ENCODE results near the gene SELENOO. TPM values are rescaled to one million over a fixed set of nuclear protein-coding genes. Genes with fewer than 3 reads are reported as not detected.
"Not testable (repeated sequence)": the region's sequence is repeated elsewhere in the genome, so short reads cannot be mapped to it uniquely, and the experiment has no call there.

Gene SELENOO
- total RNA-seq, 1 experiment from 2014 or later: 19.0 TPM

DNA sequence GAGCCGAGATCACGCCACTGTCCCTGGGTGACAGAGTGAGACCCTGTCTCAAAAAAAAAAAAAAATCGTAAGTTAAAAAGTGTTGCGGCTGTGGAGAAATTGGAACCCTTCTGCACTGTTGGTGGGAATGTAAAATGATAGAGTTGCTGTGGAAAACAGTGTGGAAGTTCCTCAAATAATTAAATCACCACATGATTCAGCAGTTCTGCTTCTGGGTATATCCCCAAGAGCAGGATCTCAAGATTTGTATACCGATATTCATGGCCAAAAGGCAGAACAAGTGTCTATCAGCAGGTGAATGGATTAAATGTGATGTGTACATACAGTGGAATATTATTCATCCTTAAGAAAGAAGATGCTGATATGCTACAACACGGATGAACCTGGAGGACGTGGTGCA is 3.8 kb downstream of the SELENOO start:
- Histone ChIP-seq H2BK5ac (ENCODE audit: insufficient read length, low read length) (no peak overlapping the region), H3K9me3 (ENCODE audit: control insufficient read depth, low read depth, low read length) (no peaks in the 10 kb centered on the region), H3K4me2 (ENCODE audit: insufficient read depth, insufficient read length, low read length) (no peak overlapping the region), H3K27ac (ENCODE audit: insufficient read length, low read depth, low read length) (no peak overlapping the region), H3K18ac (ENCODE audit: insufficient read length, low read depth, low read length) (no peak overlapping the region), H4K5ac (ENCODE audit: insufficient read length, low read depth, low read length) (no peak overlapping the region), H4K8ac (replicated peaks; ENCODE audit: insufficient read length, low read depth, low read length) (no peak overlapping the region), H3T11ph (ENCODE audit: low read length) (no peak overlapping the region), H2BK12ac (ENCODE audit: insufficient read length, low read depth, low read length) (no peak overlapping the region), H3K79me1 (ENCODE audit: insufficient read depth, low read depth, low read length, poor library complexity, severe bottlenecking) (no peaks in the 10 kb centered on the region), H3K27me3 (ENCODE audit: insufficient read depth, low read length) (no peaks in the 10 kb centered on the region), H4K20me1 (ENCODE audit: control insufficient read depth, insufficient read depth, insufficient read length) (peaks cover 3% of the 10 kb centered on the region), H3K4ac (ENCODE audit: low read depth, low read length) (no peak overlapping the region), H3K23me2 (ENCODE audit: insufficient read length, low read depth, low read length, poor library complexity, severe bottlenecking) (peaks cover 13% of the 10 kb centered on the region), H2BK15ac (ENCODE audit: low read depth, low read length) (no peak overlapping the region), H3K4me1 (ENCODE audit: insufficient read depth, low read length) (no peaks in the 10 kb centered on the region), H3K56ac (ENCODE audit: insufficient read length, low read depth, low read length) (no peak overlapping the region), H3K23ac (ENCODE audit: insufficient read length, low read depth, low read length) (no peak overlapping the region), H3K14ac (ENCODE audit: insufficient read depth, low read length) (no peak overlapping the region), H2BK20ac (ENCODE audit: low read depth, low read length, poor library complexity, severe bottlenecking) (no peak overlapping the region), H3K9ac (ENCODE audit: extremely low read depth, insufficient read length, low read length) (no peak overlapping the region), H2BK120ac (ENCODE audit: low read depth, low read length, poor library complexity, severe bottlenecking) (no peak overlapping the region), H2AK5ac (ENCODE audit: insufficient read length, low read length) (no peak overlapping the region), H2AFZ (ENCODE audit: low read length) (no peak overlapping the region), H3K79me2 (ENCODE audit: insufficient read depth, low read length) (no peaks in the 10 kb centered on the region; the same call in 1 of the 2 replicates), H4K91ac (ENCODE audit: insufficient read length, low read depth, low read length) (no peak overlapping the region)
- H3K4me1 Mint-ChIP-seq: peaks cover 9 to 14% of the 10 kb centered on the region in 2 experiments
- peaks cover 16 to 47% (median 41%) of the 10 kb centered on the region in 3 experiments for H3K36me3 Mint-ChIP-seq (ENCODE audit: insufficient read depth in 1 of 3, low read depth in 3 of 3)
- no peak for DNase-seq
- no CpG with 5 or more reads among the region's 7 CpGs for WGBS (ENCODE audit: extremely low coverage, insufficient read length, low lambda C conversion rate)
- H3K9me3 Mint-ChIP-seq: peaks cover 5 to 6% of the 10 kb centered on the region in 2 experiments; a peak in 3 of 5 replicates
- TF ChIP-seq, protein P1, sequence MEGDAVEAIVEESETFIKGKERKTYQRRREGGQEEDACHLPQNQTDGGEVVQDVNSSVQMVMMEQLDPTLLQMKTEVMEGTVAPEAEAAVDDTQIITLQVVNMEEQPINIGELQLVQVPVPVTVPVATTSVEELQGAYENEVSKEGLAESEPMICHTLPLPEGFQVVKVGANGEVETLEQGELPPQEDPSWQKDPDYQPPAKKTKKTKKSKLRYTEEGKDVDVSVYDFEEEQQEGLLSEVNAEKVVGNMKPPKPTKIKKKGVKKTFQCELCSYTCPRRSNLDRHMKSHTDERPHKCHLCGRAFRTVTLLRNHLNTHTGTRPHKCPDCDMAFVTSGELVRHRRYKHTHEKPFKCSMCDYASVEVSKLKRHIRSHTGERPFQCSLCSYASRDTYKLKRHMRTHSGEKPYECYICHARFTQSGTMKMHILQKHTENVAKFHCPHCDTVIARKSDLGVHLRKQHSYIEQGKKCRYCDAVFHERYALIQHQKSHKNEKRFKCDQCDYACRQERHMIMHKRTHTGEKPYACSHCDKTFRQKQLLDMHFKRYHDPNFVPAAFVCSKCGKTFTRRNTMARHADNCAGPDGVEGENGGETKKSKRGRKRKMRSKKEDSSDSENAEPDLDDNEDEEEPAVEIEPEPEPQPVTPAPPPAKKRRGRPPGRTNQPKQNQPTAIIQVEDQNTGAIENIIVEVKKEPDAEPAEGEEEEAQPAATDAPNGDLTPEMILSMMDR (conservative IDR thresholded peaks at IDR 0.05): no peak
- no peak overlapping the region for H3K4me3 Mint-ChIP-seq
- no peak overlapping the region for H3K27ac Mint-ChIP-seq
- no peaks in the 10 kb centered on the region for H3K27me3 Mint-ChIP-seq (ENCODE audit: low read depth)

DNA sequence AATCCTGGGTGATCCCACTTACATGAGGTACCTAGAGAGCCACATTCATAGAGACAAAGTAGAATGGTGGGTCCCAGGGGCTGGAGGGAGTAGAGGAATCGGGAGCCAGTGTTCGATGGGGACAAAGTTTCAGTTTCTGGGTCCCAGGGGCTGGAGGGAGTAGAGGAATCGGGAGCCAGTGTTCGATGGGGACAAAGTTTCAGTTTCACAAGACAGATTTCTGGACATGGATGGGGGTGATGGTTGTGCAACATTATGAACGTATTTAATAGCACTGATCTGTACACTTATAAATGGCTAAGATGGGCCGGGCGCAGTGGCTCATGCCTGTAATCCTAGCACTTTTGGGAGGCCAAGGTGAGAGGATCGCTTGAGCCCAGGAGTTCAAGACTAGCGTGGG is 4.2 kb downstream of the SELENOO start:
- H3K4me1 Mint-ChIP-seq: peaks cover 8 to 12% of the 10 kb centered on the region in 2 experiments
- not testable (repeated sequence) for H3K4me3 Mint-ChIP-seq; H3T11ph ChIP-seq (ENCODE audit: low read length)

More for the DNA sequence above, 4.2 kb downstream of the SELENOO start:
- not testable (repeated sequence) for H4K8ac ChIP-seq (replicated peaks; ENCODE audit: insufficient read length, low read depth, low read length); H3K56ac ChIP-seq (ENCODE audit: insufficient read length, low read depth, low read length); H3K4me1 ChIP-seq (ENCODE audit: insufficient read depth, low read length); H3K23me2 ChIP-seq (ENCODE audit: insufficient read length, low read depth, low read length, poor library complexity, severe bottlenecking); H3K27ac ChIP-seq (ENCODE audit: insufficient read length, low read depth, low read length); H4K91ac ChIP-seq (ENCODE audit: insufficient read length, low read depth, low read length); H2AFZ ChIP-seq (ENCODE audit: low read length); H2BK12ac ChIP-seq (ENCODE audit: insufficient read length, low read depth, low read length); H3K27me3 ChIP-seq (ENCODE audit: insufficient read depth, low read length); H3K9me3 ChIP-seq (ENCODE audit: control insufficient read depth, low read depth, low read length); H3K18ac ChIP-seq (ENCODE audit: insufficient read length, low read depth, low read length); H3K9ac ChIP-seq (ENCODE audit: extremely low read depth, insufficient read length, low read length); H3K4ac ChIP-seq (ENCODE audit: low read depth, low read length); H2BK20ac ChIP-seq (ENCODE audit: low read depth, low read length, poor library complexity, severe bottlenecking); H2AK5ac ChIP-seq (ENCODE audit: insufficient read length, low read length); H3K23ac ChIP-seq (ENCODE audit: insufficient read length, low read depth, low read length); H3K27me3 Mint-ChIP-seq (ENCODE audit: low read depth); H2BK120ac ChIP-seq (ENCODE audit: low read depth, low read length, poor library complexity, severe bottlenecking); H3K9me3 Mint-ChIP-seq; H3K4me2 ChIP-seq (ENCODE audit: insufficient read depth, insufficient read length, low read length); H4K5ac ChIP-seq (ENCODE audit: insufficient read length, low read depth, low read length); DNase-seq; H3K79me1 ChIP-seq (ENCODE audit: insufficient read depth, low read depth, low read length, poor library complexity, severe bottlenecking); H2BK5ac ChIP-seq (ENCODE audit: insufficient read length, low read length); H2BK15ac ChIP-seq (ENCODE audit: low read depth, low read length); H4K20me1 ChIP-seq (ENCODE audit: control insufficient read depth, insufficient read depth, insufficient read length); H3K79me2 ChIP-seq (ENCODE audit: insufficient read depth, low read length); H3K14ac ChIP-seq (ENCODE audit: insufficient read depth, low read length)
- Mint-ChIP-seq H3K36me3 (ENCODE audit: insufficient read depth in 1 of 3, low read depth in 3 of 3) (peaks cover 19 to 50% (median 44%) of the 10 kb centered on the region in 3 experiments), H3K27ac (peak overlapping the region in 1 of 3 experiments; percentile 5; a peak in 2 of 7 replicates)
- WGBS (ENCODE audit: extremely low coverage, insufficient read length, low lambda C conversion rate): no CpG with 5 or more reads among the region's 9 CpGs

Measured in H9 (cell line).